Measurements from ENCODE around the gene CARD6.

Gene CARD6

GRCh38 chr5:40834849-40835787, 6.0 kb upstream of the CARD6 start, which contains the start of gene RPL37:
Gene RPL37 (minus strand): TSS chr5:40835222. CDS start chr5:40835185, 37 bp downstream.
- peaks cover 23% of the 10 kb centered on the region for H4K20me1 ChIP-seq (ENCODE audit: insufficient read depth, low read length)
- peak within 1 kb of the TSS; percentile 99 for H3K4me3 ChIP-seq (ENCODE audit: low read length)
- H3F3A ChIP-seq (ENCODE audit: insufficient read depth, low read length) = peaks cover 56% of the 10 kb centered on the region
- DNase-seq = peak; percentile 98
- peak within 1 kb of the TSS; percentile 91 for H3K4me2 ChIP-seq (ENCODE audit: low read depth, low read length)
- H3K27me3 ChIP-seq (replicated peaks; ENCODE audit: insufficient read depth, low read length) = no peaks in the 10 kb centered on the region
- no peak for TF ChIP-seq EZH2phosphoT487 (IDR thresholded peaks at IDR 0.05; ENCODE audit: low read length)
- TF ChIP-seq CTCF (IDR thresholded peaks at IDR 0.05; ENCODE audit: low read length) = no peak
- no peak for TF ChIP-seq EZH2 (optimal IDR thresholded peaks at IDR 0.05; ENCODE audit: low read depth, low read length)
- H3K4me1 ChIP-seq (ENCODE audit: low read length) = peaks cover 26% of the 10 kb centered on the region
- H3K9me2 ChIP-seq (replicated peaks; ENCODE audit: insufficient read depth, low read length) = no peaks in the 10 kb centered on the region
- H3K9ac ChIP-seq (ENCODE audit: low read length) = peak within 1 kb of the TSS; percentile 98
- peaks cover 35% of the 10 kb centered on the region for H3K36me3 ChIP-seq (replicated peaks; ENCODE audit: insufficient read depth, low read length)
- no peaks in the 10 kb centered on the region for H3K9me3 ChIP-seq (replicated peaks; ENCODE audit: insufficient read depth, low read length)
- H3K79me2 ChIP-seq (ENCODE audit: low read length) = peaks cover 50% of the 10 kb centered on the region
- H2AFZ ChIP-seq (ENCODE audit: low read length) = peak within 1 kb of the TSS; percentile 96
- H3K27ac ChIP-seq (ENCODE audit: low read length) = peak within 1 kb of the TSS; percentile 91

- Histone ChIP-seq H3K79me2 (ENCODE audit: low read length) (peaks cover 20% of the 10 kb centered on the region), H4K20me1 (ENCODE audit: insufficient read depth, low read length) (peaks cover 7% of the 10 kb centered on the region; the same call in 1 of the 2 replicates), H3K36me3 (replicated peaks; ENCODE audit: insufficient read depth, low read length) (peaks cover 12% of the 10 kb centered on the region), H3K27me3 (replicated peaks; ENCODE audit: insufficient read depth, low read length) (no peaks in the 10 kb centered on the region), H3K9me3 (replicated peaks; ENCODE audit: insufficient read depth, low read length) (no peaks in the 10 kb centered on the region), H2AFZ (ENCODE audit: low read length) (no peak overlapping the region), H3K9me2 (replicated peaks; ENCODE audit: insufficient read depth, low read length) (no peaks in the 10 kb centered on the region), H3K4me2 (ENCODE audit: low read depth, low read length) (no peak overlapping the region), H3K4me1 (ENCODE audit: low read length) (peaks cover 9% of the 10 kb centered on the region), H3K27ac (ENCODE audit: low read length) (no peak overlapping the region), H3K9ac (ENCODE audit: low read length) (no peak overlapping the region), H3F3A (ENCODE audit: insufficient read depth, low read length) (peaks cover 28% of the 10 kb centered on the region), H3K4me3 (ENCODE audit: low read length) (no peak overlapping the region)
- TF ChIP-seq CTCF (IDR thresholded peaks at IDR 0.05; ENCODE audit: low read length) (no peak), EZH2phosphoT487 (IDR thresholded peaks at IDR 0.05; ENCODE audit: low read length) (no peak), EZH2 (optimal IDR thresholded peaks at IDR 0.05; ENCODE audit: low read depth, low read length) (no peak)
- no peak for DNase-seq
Observed at GRCh38 chr5:40838086-40838485, 3.1 kb upstream of the CARD6 start.

GRCh38 chr5:40842351-40842750, 1.2 kb downstream of the CARD6 start:
- Histone ChIP-seq H3K9me2 (replicated peaks; ENCODE audit: insufficient read depth, low read length) (no peaks in the 10 kb centered on the region), H3K9me3 (replicated peaks; ENCODE audit: insufficient read depth, low read length) (no peaks in the 10 kb centered on the region), H3K27me3 (replicated peaks; ENCODE audit: insufficient read depth, low read length) (no peaks in the 10 kb centered on the region), H3K79me2 (ENCODE audit: low read length) (no peaks in the 10 kb centered on the region), H3K4me3 (ENCODE audit: low read length) (no peak overlapping the region), H4K20me1 (ENCODE audit: insufficient read depth, low read length) (no peaks in the 10 kb centered on the region), H3K36me3 (replicated peaks; ENCODE audit: insufficient read depth, low read length) (no peaks in the 10 kb centered on the region), H2AFZ (ENCODE audit: low read length) (no peak overlapping the region), H3K4me2 (ENCODE audit: low read depth, low read length) (peak overlapping the region; percentile 74; the same call in 1 of the 2 replicates), H3K4me1 (ENCODE audit: low read length) (no peaks in the 10 kb centered on the region), H3K9ac (ENCODE audit: low read length) (no peak overlapping the region; the same call in 1 of the 2 replicates), H3F3A (ENCODE audit: insufficient read depth, low read length) (no peaks in the 10 kb centered on the region), H3K27ac (ENCODE audit: low read length) (no peak overlapping the region)
- DNase-seq = no peak
- no peak for TF ChIP-seq EZH2 (optimal IDR thresholded peaks at IDR 0.05; ENCODE audit: low read depth, low read length)
- no peak for TF ChIP-seq EZH2phosphoT487 (IDR thresholded peaks at IDR 0.05; ENCODE audit: low read length)
- TF ChIP-seq CTCF (IDR thresholded peaks at IDR 0.05; ENCODE audit: low read length) = no peak
